H9 (cell line): ENCODE measurements around the gene HECW1. TPM values are rescaled to one million over a fixed set of nuclear protein-coding genes. Genes with fewer than 3 reads are reported as not detected.

ENCODE experiments used
- DNase-seq: peaks from one replicate; pipeline ENCODE4 v3.0.0-alpha.2; 2017
- H2AFZ ChIP-seq: one replicate; pipeline ENCODE4 v1.6.1; 2013; ENCODE audit warnings: mild to moderate bottlenecking, low read length, control low read depth, moderate library complexity
- H2AK5ac ChIP-seq: 2 replicates; pipeline ENCODE4 v1.6.1; 2013; ENCODE audit warnings: low read length, control low read depth, mixed read lengths; ENCODE audit not compliant: insufficient read length
- H2BK120ac ChIP-seq: one replicate; pipeline ENCODE4 v1.6.1; 2013; ENCODE audit warnings: low read depth, mild to moderate bottlenecking, low read length, control low read depth, inconsistent platforms; ENCODE audit not compliant: poor library complexity, severe bottlenecking
- H2BK12ac ChIP-seq: 2 replicates; pipeline ENCODE4 v1.6.1; 2013; ENCODE audit warnings: low read length, control low read depth, mixed read lengths, low read depth; ENCODE audit not compliant: insufficient read length
- H2BK15ac ChIP-seq: 2 replicates; pipeline ENCODE4 v1.6.1; 2013; ENCODE audit warnings: low read depth, low read length, control low read depth
- H2BK20ac ChIP-seq: one replicate; pipeline ENCODE4 v1.6.1; 2013; ENCODE audit warnings: low read depth, mild to moderate bottlenecking, low read length, control low read depth, inconsistent platforms; ENCODE audit not compliant: poor library complexity, severe bottlenecking
- H2BK5ac ChIP-seq: 2 replicates; pipeline ENCODE4 v1.6.1; 2013; ENCODE audit warnings: low read length, control low read depth, mixed read lengths; ENCODE audit not compliant: insufficient read length
- H3K14ac ChIP-seq: 2 replicates; pipeline ENCODE4 v1.6.1; 2013; ENCODE audit warnings: low read length, control low read depth; ENCODE audit not compliant: insufficient read depth
- H3K18ac ChIP-seq: 2 replicates; pipeline ENCODE4 v1.6.1; 2013; ENCODE audit warnings: low read depth, mild to moderate bottlenecking, mixed read lengths, low read length, control low read depth; ENCODE audit not compliant: insufficient read length
- H3K23ac ChIP-seq: 2 replicates; pipeline ENCODE4 v1.6.1; 2013; ENCODE audit warnings: low read length, control low read depth, mixed read lengths, low read depth; ENCODE audit not compliant: insufficient read length
- H3K23me2 ChIP-seq: 2 replicates; pipeline ENCODE4 v1.6.1; 2013; ENCODE audit warnings: low read depth, mild to moderate bottlenecking, mixed read lengths, low read length, control low read depth; ENCODE audit not compliant: insufficient read length, poor library complexity, severe bottlenecking
- H3K27ac ChIP-seq: 2 replicates; pipeline ENCODE4 v1.5.1; 2013; ENCODE audit warnings: low read length, control low read depth, mixed read lengths, low read depth; ENCODE audit not compliant: insufficient read length
- H3K27me3 ChIP-seq: 2 replicates; pipeline ENCODE4 v1.6.1; 2013; ENCODE audit warnings: low read length, control low read depth, inconsistent platforms; ENCODE audit not compliant: insufficient read depth
- H3K4ac ChIP-seq: 2 replicates; pipeline ENCODE4 v1.6.1; 2013; ENCODE audit warnings: low read depth, mild to moderate bottlenecking, control low read depth, inconsistent platforms, low read length, moderate library complexity
- H3K4me1 ChIP-seq: 2 replicates; pipeline ENCODE4 v1.6.1; 2013; ENCODE audit warnings: low read length, control low read depth, inconsistent platforms; ENCODE audit not compliant: insufficient read depth
- H3K4me2 ChIP-seq: 2 replicates; pipeline ENCODE4 v1.6.1; 2013; ENCODE audit warnings: low read length, control low read depth, mixed read lengths; ENCODE audit not compliant: insufficient read length, insufficient read depth
- H3K56ac ChIP-seq: 2 replicates; pipeline ENCODE4 v1.6.1; 2013; ENCODE audit warnings: low read depth, mild to moderate bottlenecking, mixed read lengths, low read length, control low read depth; ENCODE audit not compliant: insufficient read length
- H3K79me1 ChIP-seq: 2 replicates; pipeline ENCODE4 v1.6.1; 2013; ENCODE audit warnings: low read depth, mild to moderate bottlenecking, moderate library complexity, low read length, control low read depth, inconsistent platforms; ENCODE audit not compliant: insufficient read depth, poor library complexity, severe bottlenecking
- H3K79me2 ChIP-seq: 2 replicates; pipeline ENCODE4 v1.6.1; 2013; ENCODE audit warnings: low read length, control low read depth, inconsistent platforms; ENCODE audit not compliant: insufficient read depth
- H3K9ac ChIP-seq: 2 replicates; pipeline ENCODE4 v1.6.1; 2013; ENCODE audit warnings: low read length, control low read depth, mixed read lengths; ENCODE audit not compliant: insufficient read length; ENCODE audit errors: extremely low read depth
- H3K9me3 ChIP-seq: one replicate; pipeline ENCODE4 v1.6.1; 2013; ENCODE audit warnings: low read depth, low read length, inconsistent platforms; ENCODE audit not compliant: control insufficient read depth
- H3T11ph ChIP-seq: one replicate; pipeline ENCODE4 v1.6.1; 2013; ENCODE audit warnings: mild to moderate bottlenecking, low read length, control low read depth, inconsistent platforms
- H4K20me1 ChIP-seq: one replicate; pipeline ENCODE4 v1.6.1; 2013; ENCODE audit not compliant: control insufficient read depth, insufficient read length, insufficient read depth
- H4K5ac ChIP-seq: 2 replicates; pipeline ENCODE4 v1.6.1; 2013; ENCODE audit warnings: low read depth, mild to moderate bottlenecking, mixed read lengths, low read length, control low read depth; ENCODE audit not compliant: insufficient read length
- H4K8ac ChIP-seq: replicated peaks from 2 replicates; pipeline ENCODE4 v1.6.1; 2013; ENCODE audit warnings: low read length, control low read depth, mixed read lengths, low read depth; ENCODE audit not compliant: insufficient read length
- H4K91ac ChIP-seq: 2 replicates; pipeline ENCODE4 v1.6.1; 2013; ENCODE audit warnings: low read depth, mild to moderate bottlenecking, moderate library complexity, mixed read lengths, low read length, control low read depth; ENCODE audit not compliant: insufficient read length
- H3K27ac Mint-ChIP-seq, 3 experiments: 2 replicates in 2 of 3; 3 replicates in 1 of 3; pipeline ENCODE4 v1.8.0; 2020 to 2021; ENCODE audit warnings: mixed read lengths in 3 of 3, mild to moderate bottlenecking in 1 of 3, moderate library complexity in 1 of 3
- H3K27me3 Mint-ChIP-seq: 2 replicates; pipeline ENCODE4 v1.8.0; 2021; ENCODE audit warnings: low read depth, mild to moderate bottlenecking, moderate library complexity, mixed read lengths
- H3K36me3 Mint-ChIP-seq, 3 experiments: 2 replicates in 2 of 3; 3 replicates in 1 of 3; pipeline ENCODE4 v1.8.0; 2020 to 2021; ENCODE audit warnings: low read depth in 3 of 3, mixed read lengths in 3 of 3; ENCODE audit not compliant: insufficient read depth in 1 of 3
- H3K4me1 Mint-ChIP-seq, 2 experiments: 2 replicates each; pipeline ENCODE4 v1.8.0; 2020; ENCODE audit warnings: mixed read lengths in 2 of 2
- H3K4me3 Mint-ChIP-seq, 2 experiments: 2 replicates in 1 of 2; 3 replicates in 1 of 2; pipeline ENCODE4 v1.8.0; 2020 to 2021; ENCODE audit warnings: mild to moderate bottlenecking in 2 of 2, mixed read lengths in 2 of 2, moderate library complexity in 1 of 2
- H3K9me3 Mint-ChIP-seq, 2 experiments: 2 replicates in 1 of 2; 3 replicates in 1 of 2; pipeline ENCODE4 v1.8.0; 2020; ENCODE audit warnings: mild to moderate bottlenecking in 2 of 2, mixed read lengths in 2 of 2, moderate library complexity in 1 of 2
- CTCF ChIP-seq: fragments of 200-600 bp; sonication (generic); conservative IDR thresholded peaks from 3 replicates; pipeline ENCODE4 v1.8.0; 2021; ENCODE audit warnings: antibody characterized with exemption, mild to moderate bottlenecking
- WGBS: extraction: QIAGEN DNeasy Blood & Tissue Kit; methylation state at CpG from one replicate; pipeline ENCODE4 v1.1.7; 2013; ENCODE audit warnings: missing lambda C conversion rate, low lambda C conversion rate, mixed read lengths; ENCODE audit not compliant: insufficient read length; ENCODE audit errors: extremely low coverage; 5-methylcytosine and 5-hydroxymethylcytosine counted together
- total RNA-seq: library from RNA; stranded (reverse); gene quantifications from 2 replicates; pipeline ENCODE4 v1.2.1, GENCODE V29; 2021

The HECW1 gene
- total RNA-seq, 1 experiment from 2014 or later = 5.0 TPM

GRCh38 chr7:43242628-43243255, 130.3 kb downstream of the HECW1 start:
- Mint-ChIP-seq H3K4me3 (no peak overlapping the region), H3K36me3 (no peaks in the 10 kb centered on the region; a peak in 1 of 7 replicates), H3K4me1 (peaks cover 17 to 25% of the 10 kb centered on the region in 2 experiments), H3K27ac (no peak overlapping the region), H3K9me3 (no peaks in the 10 kb centered on the region; a peak in 1 of 5 replicates), H3K27me3 (peaks cover 2% of the 10 kb centered on the region; the same call in 1 of the 2 replicates)
- no peak overlapping the region for H3K14ac ChIP-seq
- no peak overlapping the region for H4K5ac ChIP-seq
- no peak overlapping the region for H3T11ph ChIP-seq
- no peak overlapping the region for H2BK20ac ChIP-seq
- H3K4me1 ChIP-seq = peaks cover 3% of the 10 kb centered on the region; the same call in 1 of the 2 replicates
- H2BK12ac ChIP-seq = no peak overlapping the region
- no peak overlapping the region for H4K91ac ChIP-seq
- H4K20me1 ChIP-seq = no peaks in the 10 kb centered on the region
- no CpG with 5 or more reads among the region's 13 CpGs for WGBS
- H3K27me3 ChIP-seq = no peaks in the 10 kb centered on the region
- TF ChIP-seq CTCF = no peak
- H3K9me3 ChIP-seq = no peaks in the 10 kb centered on the region
- no peak overlapping the region for H4K8ac ChIP-seq
- no peaks in the 10 kb centered on the region for H3K79me2 ChIP-seq
- no peak overlapping the region for H2BK120ac ChIP-seq
- no peak overlapping the region for H2AK5ac ChIP-seq
- H3K4ac ChIP-seq = no peak overlapping the region
- H2AFZ ChIP-seq = no peak overlapping the region
- H3K23ac ChIP-seq = no peak overlapping the region
- no peaks in the 10 kb centered on the region for H3K79me1 ChIP-seq
- H3K9ac ChIP-seq = no peak overlapping the region
- no peak overlapping the region for H3K18ac ChIP-seq
- no peaks in the 10 kb centered on the region for H3K23me2 ChIP-seq
- no peak overlapping the region for H3K56ac ChIP-seq
- H3K27ac ChIP-seq = no peak overlapping the region
- H3K4me2 ChIP-seq = no peak overlapping the region
- DNase-seq = no peak
- H2BK5ac ChIP-seq = no peak overlapping the region
- no peak overlapping the region for H2BK15ac ChIP-seq
